ENCODE results near the gene KCNQ5.
"Not testable (repeated sequence)": the region's sequence is repeated elsewhere in the genome, so short reads cannot be mapped to it uniquely, and the experiment has no call there.

The KCNQ5 gene

GRCh38 chr6:72857791-72858585 lies 236.1 kb downstream of the KCNQ5 start:
- no peak for DNase-seq

GRCh38 chr6:72861059-72861458 lies 239.2 kb downstream of the KCNQ5 start:
- DNase-seq: no peak

GRCh38 chr6:72861935-72862432 lies 240.1 kb downstream of the KCNQ5 start:
- DNase-seq: no peak

GRCh38 chr6:72863131-72863530 lies 241.3 kb downstream of the KCNQ5 start:
- no peak for DNase-seq

GRCh38 chr6:72864236-72864635 lies 242.4 kb downstream of the KCNQ5 start:
- no peak for DNase-seq

- DNase-seq: no peak
These were observed 242.9 kb downstream of the KCNQ5 start for GRCh38 chr6:72864799-72865198.

- DNase-seq: no peak
These were observed 243.6 kb downstream of the KCNQ5 start for GRCh38 chr6:72865467-72865866.

- DNase-seq: no peak
These were observed 247.8 kb downstream of the KCNQ5 start for GRCh38 chr6:72869621-72870020.

- DNase-seq: no peak
These were observed 251.6 kb downstream of the KCNQ5 start for GRCh38 chr6:72873433-72873832.

GRCh38 chr6:72876256-72876655 lies 254.4 kb downstream of the KCNQ5 start:
- DNase-seq: no peak

- DNase-seq: no peak
These were observed 264.3 kb downstream of the KCNQ5 start for GRCh38 chr6:72886170-72886569.

- DNase-seq: no peak
These were observed 268.4 kb downstream of the KCNQ5 start for GRCh38 chr6:72890233-72890632.

GRCh38 chr6:72890671-72891070 lies 268.8 kb downstream of the KCNQ5 start:
- no peak for DNase-seq

GRCh38 chr6:72892901-72893300 lies 271.0 kb downstream of the KCNQ5 start:
- no peak for DNase-seq

- DNase-seq: no peak
These were observed 272.2 kb downstream of the KCNQ5 start for GRCh38 chr6:72894091-72894490.

- not testable (repeated sequence) for DNase-seq
These were observed 276.4 kb downstream of the KCNQ5 start for GRCh38 chr6:72898313-72898712.

- no peak for DNase-seq
These were observed 284.0 kb downstream of the KCNQ5 start for GRCh38 chr6:72905705-72906478.

GRCh38 chr6:72911463-72912155 lies 289.7 kb downstream of the KCNQ5 start:
- DNase-seq: no peak

- no peak for DNase-seq
These were observed 291.9 kb downstream of the KCNQ5 start for GRCh38 chr6:72913797-72914196.

- DNase-seq: no peak
These were observed 294.4 kb downstream of the KCNQ5 start for GRCh38 chr6:72916298-72916697.

- no peak for DNase-seq
These were observed 295.0 kb downstream of the KCNQ5 start for GRCh38 chr6:72916906-72917305.

- no peak for DNase-seq
These were observed 300.5 kb downstream of the KCNQ5 start for GRCh38 chr6:72922401-72922800.

- DNase-seq: no peak
These were observed 303.3 kb downstream of the KCNQ5 start for GRCh38 chr6:72925136-72925535.

All from stimulated activated CD4-positive, alpha-beta T cell treated with anti-CD3 and anti-CD28 coated beads, Interleukin-2, amount 100 ng/mL, for 48 hours (primary cell).